ENCODE data around the gene CENATAC.

Gene CENATAC

DNA sequence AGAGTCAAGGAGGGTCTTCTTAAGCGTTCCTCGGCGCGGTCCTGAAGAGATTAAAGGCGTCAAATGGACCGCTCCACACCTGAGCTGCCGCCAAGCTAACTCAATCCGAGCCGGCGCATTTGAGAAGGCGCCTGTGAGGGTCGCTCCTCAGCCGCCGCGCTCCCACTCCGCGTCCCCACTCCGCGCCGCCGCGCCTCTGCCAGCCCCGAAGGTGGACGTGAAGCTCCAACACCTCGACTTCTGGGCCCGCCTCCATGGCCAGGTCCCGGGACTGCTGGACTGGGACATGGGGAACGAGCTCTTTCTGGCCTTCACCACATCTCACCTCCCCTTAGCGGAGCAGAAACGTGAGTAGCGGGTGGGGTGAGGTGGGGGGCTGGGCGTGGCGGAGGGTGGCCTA is 26.3 kb upstream of the CENATAC start, which contains the start of gene FOXR1:
Gene FOXR1, plus strand, starts transcription at position 116 of the 400 bp plus-strand sequence. Its CDS starts 171 bp downstream, at position 287.
- DNase-seq = no peak
- Histone ChIP-seq H3K4me2 (ENCODE audit: low read depth, low read length) (no peak within 1 kb of the TSS), H3K79me2 (ENCODE audit: low read length) (no peaks in the 10 kb centered on the region), H3K27ac (ENCODE audit: low read length) (no peak within 1 kb of the TSS), H4K20me1 (ENCODE audit: insufficient read depth, low read length) (no peaks in the 10 kb centered on the region), H3K9me2 (replicated peaks; ENCODE audit: insufficient read depth, low read length) (no peaks in the 10 kb centered on the region), H3K9me3 (replicated peaks; ENCODE audit: insufficient read depth, low read length) (no peaks in the 10 kb centered on the region), H3F3A (ENCODE audit: insufficient read depth, low read length) (no peaks in the 10 kb centered on the region), H3K4me1 (ENCODE audit: low read length) (no peaks in the 10 kb centered on the region), H3K9ac (ENCODE audit: low read length) (no peak within 1 kb of the TSS), H3K36me3 (replicated peaks; ENCODE audit: insufficient read depth, low read length) (no peaks in the 10 kb centered on the region), H2AFZ (ENCODE audit: low read length) (no peak within 1 kb of the TSS), H3K27me3 (replicated peaks; ENCODE audit: insufficient read depth, low read length) (no peaks in the 10 kb centered on the region), H3K4me3 (ENCODE audit: low read length) (no peak within 1 kb of the TSS)
- TF ChIP-seq EZH2 (optimal IDR thresholded peaks at IDR 0.05; ENCODE audit: low read depth, low read length) = no peak
- TF ChIP-seq, protein P1, sequence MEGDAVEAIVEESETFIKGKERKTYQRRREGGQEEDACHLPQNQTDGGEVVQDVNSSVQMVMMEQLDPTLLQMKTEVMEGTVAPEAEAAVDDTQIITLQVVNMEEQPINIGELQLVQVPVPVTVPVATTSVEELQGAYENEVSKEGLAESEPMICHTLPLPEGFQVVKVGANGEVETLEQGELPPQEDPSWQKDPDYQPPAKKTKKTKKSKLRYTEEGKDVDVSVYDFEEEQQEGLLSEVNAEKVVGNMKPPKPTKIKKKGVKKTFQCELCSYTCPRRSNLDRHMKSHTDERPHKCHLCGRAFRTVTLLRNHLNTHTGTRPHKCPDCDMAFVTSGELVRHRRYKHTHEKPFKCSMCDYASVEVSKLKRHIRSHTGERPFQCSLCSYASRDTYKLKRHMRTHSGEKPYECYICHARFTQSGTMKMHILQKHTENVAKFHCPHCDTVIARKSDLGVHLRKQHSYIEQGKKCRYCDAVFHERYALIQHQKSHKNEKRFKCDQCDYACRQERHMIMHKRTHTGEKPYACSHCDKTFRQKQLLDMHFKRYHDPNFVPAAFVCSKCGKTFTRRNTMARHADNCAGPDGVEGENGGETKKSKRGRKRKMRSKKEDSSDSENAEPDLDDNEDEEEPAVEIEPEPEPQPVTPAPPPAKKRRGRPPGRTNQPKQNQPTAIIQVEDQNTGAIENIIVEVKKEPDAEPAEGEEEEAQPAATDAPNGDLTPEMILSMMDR (IDR thresholded peaks at IDR 0.05; ENCODE audit: low read length) = no peak
- TF ChIP-seq EZH2phosphoT487 (IDR thresholded peaks at IDR 0.05; ENCODE audit: low read length) = no peak

DNA sequence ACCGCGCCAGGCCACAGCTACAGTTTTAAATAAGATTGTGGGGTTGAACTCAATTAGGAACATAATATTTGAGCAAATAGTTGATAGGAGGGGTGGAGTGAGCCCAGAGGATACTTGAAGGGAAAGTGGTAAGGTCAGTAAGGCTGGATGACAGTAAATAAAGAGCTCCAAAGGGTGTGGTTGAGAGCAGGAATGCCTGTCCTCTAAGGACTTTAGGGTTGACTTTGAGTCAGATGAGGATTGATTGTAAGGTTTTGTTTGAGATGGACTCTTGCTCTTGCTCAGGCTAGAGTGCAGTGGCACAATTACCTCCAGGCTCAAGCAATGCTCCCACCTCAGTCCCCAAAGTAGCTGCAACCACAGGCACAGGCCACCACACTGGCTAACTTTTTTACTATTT is 24.0 kb upstream of the CENATAC start:
- Histone ChIP-seq H3K9me2 (replicated peaks; ENCODE audit: insufficient read depth, low read length) (no peaks in the 10 kb centered on the region), H3K9me3 (replicated peaks; ENCODE audit: insufficient read depth, low read length) (no peaks in the 10 kb centered on the region), H3K4me2 (ENCODE audit: low read depth, low read length) (no peak overlapping the region), H3K4me1 (ENCODE audit: low read length) (no peaks in the 10 kb centered on the region), H3K27me3 (replicated peaks; ENCODE audit: insufficient read depth, low read length) (no peaks in the 10 kb centered on the region), H4K20me1 (ENCODE audit: insufficient read depth, low read length) (no peaks in the 10 kb centered on the region), H3K4me3 (ENCODE audit: low read length) (no peak overlapping the region), H3K79me2 (ENCODE audit: low read length) (no peaks in the 10 kb centered on the region), H3K36me3 (replicated peaks; ENCODE audit: insufficient read depth, low read length) (no peaks in the 10 kb centered on the region), H3K9ac (ENCODE audit: low read length) (no peak overlapping the region), H3K27ac (ENCODE audit: low read length) (no peak overlapping the region), H3F3A (ENCODE audit: insufficient read depth, low read length) (no peaks in the 10 kb centered on the region), H2AFZ (ENCODE audit: low read length) (no peak overlapping the region)
- no peak for DNase-seq
- TF ChIP-seq, protein P1 (IDR thresholded peaks at IDR 0.05; ENCODE audit: low read length) = no peak
- no peak for TF ChIP-seq EZH2phosphoT487 (IDR thresholded peaks at IDR 0.05; ENCODE audit: low read length)
- TF ChIP-seq EZH2 (optimal IDR thresholded peaks at IDR 0.05; ENCODE audit: low read depth, low read length) = no peak

DNA sequence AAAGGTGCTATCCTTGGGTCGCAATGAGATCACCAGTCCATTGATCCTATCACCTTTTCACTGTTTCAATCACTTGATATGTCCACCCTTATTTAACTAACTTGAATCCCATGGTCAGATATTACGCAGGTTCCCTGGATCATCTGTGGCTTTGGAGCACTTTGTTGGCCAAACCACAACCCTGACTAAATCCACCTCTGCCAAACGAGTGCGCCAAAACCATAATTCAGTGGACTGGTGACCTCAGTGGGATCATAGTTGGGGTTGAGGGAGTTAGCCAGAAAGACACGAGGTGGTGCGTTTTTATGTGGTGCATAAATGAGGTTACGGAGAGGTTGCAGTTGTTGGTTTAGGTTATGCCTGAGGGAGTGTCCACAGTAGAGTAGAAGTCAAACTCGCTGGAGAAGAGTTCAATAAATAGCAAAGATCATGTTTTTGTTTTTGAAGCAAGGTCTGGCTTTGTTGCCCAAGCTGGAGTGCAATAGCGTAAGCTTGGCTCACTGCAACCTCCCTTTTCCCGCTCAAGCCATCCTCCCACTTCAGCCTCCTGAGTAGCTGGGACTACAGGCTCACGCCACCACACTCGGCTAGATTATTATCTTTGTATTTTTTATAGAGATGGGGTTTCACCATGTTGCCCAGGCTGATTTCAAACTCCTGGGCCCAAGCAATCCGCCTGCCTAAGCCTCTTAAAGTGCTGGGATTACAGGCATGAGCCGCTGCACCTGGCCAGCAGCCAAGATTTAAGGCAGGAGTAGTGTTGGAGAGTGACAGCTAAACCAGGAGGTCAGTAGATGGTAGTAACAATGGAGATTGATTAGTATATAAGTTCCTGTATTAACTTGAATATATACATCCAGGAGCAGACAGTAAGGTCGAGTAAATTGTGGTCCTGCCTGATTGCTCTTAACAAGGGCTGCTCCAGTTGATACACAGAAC is 21.9 kb upstream of the CENATAC start:
- H3K36me3 ChIP-seq (replicated peaks; ENCODE audit: insufficient read depth, low read length) = no peaks in the 10 kb centered on the region
- no peaks in the 10 kb centered on the region for H3K4me1 ChIP-seq (ENCODE audit: low read length)
- TF ChIP-seq EZH2phosphoT487 (IDR thresholded peaks at IDR 0.05; ENCODE audit: low read length) (no peak), EZH2 (optimal IDR thresholded peaks at IDR 0.05; ENCODE audit: low read depth, low read length) (no peak)
- TF ChIP-seq, protein P1 (IDR thresholded peaks at IDR 0.05; ENCODE audit: low read length) = no peak
- H3K9me2 ChIP-seq (replicated peaks; ENCODE audit: insufficient read depth, low read length) = no peaks in the 10 kb centered on the region
- no peak overlapping the region for H3K4me2 ChIP-seq (ENCODE audit: low read depth, low read length)
- H2AFZ ChIP-seq (ENCODE audit: low read length) = no peak overlapping the region
- no peak for DNase-seq
- no peak overlapping the region for H3K27ac ChIP-seq (ENCODE audit: low read length)
- H4K20me1 ChIP-seq (ENCODE audit: insufficient read depth, low read length) = no peaks in the 10 kb centered on the region
- no peaks in the 10 kb centered on the region for H3K27me3 ChIP-seq (replicated peaks; ENCODE audit: insufficient read depth, low read length)
- no peak overlapping the region for H3K9ac ChIP-seq (ENCODE audit: low read length)
- no peaks in the 10 kb centered on the region for H3K9me3 ChIP-seq (replicated peaks; ENCODE audit: insufficient read depth, low read length)
- H3F3A ChIP-seq (ENCODE audit: insufficient read depth, low read length) = no peaks in the 10 kb centered on the region
- no peak overlapping the region for H3K4me3 ChIP-seq (ENCODE audit: low read length)
- no peaks in the 10 kb centered on the region for H3K79me2 ChIP-seq (ENCODE audit: low read length)
